Caco-2 (cell line): ENCODE measurements around the gene LHX2. TPM values are rescaled to one million over a fixed set of nuclear protein-coding genes. Genes with fewer than 3 reads are reported as not detected.
A peak's percentile ranks its signal among the peaks of the same experiment; 100 is the strongest.

ENCODE experiments used
- BruUV-seq: library from RNA; stranded (reverse); fragments of 400-500 nt; replicated peaks from 2 replicates; lab custom pipeline; 2021; lab: Mats Ljungman, UMichigan
- CTCF ChIA-PET: fragments of 300-600 bp; sonication (Branson Sonifier 250); formaldehyde crosslinking; loops from one replicate; lab custom pipeline; 2022; ENCODE audit warnings: antibody characterized with exemption; lab: Charles Lee
- POLR2A ChIA-PET: fragments of 300-600 bp; sonication (Branson Sonifier 250); formaldehyde crosslinking; loops from one replicate; lab custom pipeline; 2022; ENCODE audit warnings: antibody characterized with exemption; lab: Charles Lee
- DNase-seq, 2 experiments: peaks; one replicate each; pipeline versions ENCODE4 v3.0.0 to v3.0.0-alpha.2; 2020 to 2022
- H3K27me3 ChIP-seq: replicated peaks from 2 replicates; pipeline ENCODE4 v1.6.0; 2011; ENCODE audit warnings: low read length; ENCODE audit not compliant: control insufficient read depth, insufficient read depth
- H3K36me3 ChIP-seq: 2 replicates; pipeline ENCODE4 v1.5.1; 2011; ENCODE audit warnings: low read length; ENCODE audit not compliant: control insufficient read depth, insufficient read depth
- H3K4me1 ChIP-seq: fragments of 250-450 bp; sonication (Bioruptor Pico); 2 replicates; pipeline ENCODE4 v1.5.1; 2020; ENCODE audit warnings: mild to moderate bottlenecking
- H3K4me3 ChIP-seq: 2 replicates; pipeline ENCODE4 v1.5.1; 2011; ENCODE audit warnings: low read depth, mild to moderate bottlenecking, control low read depth, low read length
- H3K9me3 ChIP-seq: fragments of 250-450 bp; sonication (Bioruptor Pico); 2 replicates; pipeline ENCODE4 v1.5.1; 2020; ENCODE audit warnings: mild to moderate bottlenecking, moderate library complexity
- H3K27ac Mint-ChIP-seq: one replicate; pipeline ENCODE4 v1.8.0; 2022; ENCODE audit warnings: mixed read lengths; ENCODE audit not compliant: unreplicated experiment
- H3K27me3 Mint-ChIP-seq: one replicate; pipeline ENCODE4 v1.8.0; 2022; ENCODE audit warnings: mixed read lengths; ENCODE audit not compliant: insufficient read depth, unreplicated experiment
- H3K36me3 Mint-ChIP-seq: one replicate; pipeline ENCODE4 v1.8.0; 2022; ENCODE audit warnings: mild to moderate bottlenecking, mixed read lengths; ENCODE audit not compliant: insufficient read depth, unreplicated experiment
- H3K4me1 Mint-ChIP-seq: one replicate; pipeline ENCODE4 v1.8.0; 2022; ENCODE audit warnings: low read depth, mixed read lengths; ENCODE audit not compliant: unreplicated experiment
- H3K4me3 Mint-ChIP-seq: one replicate; pipeline ENCODE4 v1.8.0; 2022; ENCODE audit warnings: mild to moderate bottlenecking, moderate library complexity, mixed read lengths; ENCODE audit not compliant: unreplicated experiment
- H3K9me3 Mint-ChIP-seq: one replicate; pipeline ENCODE4 v1.8.0; 2022; ENCODE audit warnings: mixed read lengths; ENCODE audit not compliant: unreplicated experiment
- intact Hi-C: fragments of 100-400 bp; cut with micrococcal nuclease; formaldehyde crosslinking; loops from one replicate; pipeline ENCODE4 v1.10.0; 2022; ENCODE audit not compliant: unreplicated experiment
- total RNA-seq: library from RNA; stranded (reverse); gene quantifications from 2 replicates; pipeline ENCODE4 v1.2.3, GENCODE V29; 2022
- TF ChIP-seq, protein P1 (sequence below), 2 experiments: fragments of 200-600 bp in 1 of 2; IDR thresholded peaks; 1 replicate in 1 of 2; 2 replicates in 1 of 2; pipeline versions ENCODE4 v1.5.1 to v1.8.0; 2011 to 2022; ENCODE audit warnings: antibody characterized with exemption in 1 of 2, control low read depth in 1 of 2, inconsistent platforms in 1 of 2, low read depth in 1 of 2, low read length in 1 of 2, mild to moderate bottlenecking in 1 of 2, moderate library complexity in 1 of 2; ENCODE audit not compliant: insufficient read depth in 1 of 2, severe bottlenecking in 1 of 2, unreplicated experiment in 1 of 2

The LHX2 gene
- total RNA-seq, 1 experiment from 2014 or later: 4.0 TPM

DNA sequence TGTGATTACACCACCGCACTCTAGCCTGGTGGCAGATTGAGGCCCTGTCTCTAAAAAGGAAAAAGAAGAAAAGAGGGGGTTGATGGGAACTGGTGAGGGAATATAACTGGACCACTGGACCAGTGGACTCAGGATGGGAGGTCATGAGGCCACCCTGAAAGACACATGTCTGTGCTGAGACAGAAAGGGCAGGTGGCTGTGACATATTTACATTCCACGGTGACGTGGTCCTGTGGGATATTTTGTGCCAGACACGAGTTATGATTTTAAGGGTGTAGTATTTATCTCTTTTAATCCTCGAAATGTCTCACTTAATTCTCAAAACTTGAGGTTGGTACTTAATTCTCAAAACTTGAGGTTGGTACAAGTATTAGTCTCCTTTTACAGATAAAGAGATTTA is 32.9 kb downstream of the LHX2 start:
- Histone ChIP-seq H3K4me3 (no peak overlapping the region), H3K4me1 (no peaks in the 10 kb centered on the region; the same call in 1 of the 2 replicates), H3K27me3 (no peaks in the 10 kb centered on the region), H3K36me3 (no peaks in the 10 kb centered on the region), H3K9me3 (no peaks in the 10 kb centered on the region)
- BruUV-seq: no TSS peak
- Mint-ChIP-seq H3K27ac (no peak overlapping the region), H3K4me1 (peaks cover 7% of the 10 kb centered on the region), H3K27me3 (peaks cover 3% of the 10 kb centered on the region), H3K9me3 (no peaks in the 10 kb centered on the region), H3K36me3 (no peaks in the 10 kb centered on the region), H3K4me3 (no peak overlapping the region)
- POLR2A ChIA-PET: no interaction called here
- DNase-seq: no peak
- intact Hi-C loops: no loop called here
- CTCF ChIA-PET: no interaction called here
- TF ChIP-seq, protein P1, sequence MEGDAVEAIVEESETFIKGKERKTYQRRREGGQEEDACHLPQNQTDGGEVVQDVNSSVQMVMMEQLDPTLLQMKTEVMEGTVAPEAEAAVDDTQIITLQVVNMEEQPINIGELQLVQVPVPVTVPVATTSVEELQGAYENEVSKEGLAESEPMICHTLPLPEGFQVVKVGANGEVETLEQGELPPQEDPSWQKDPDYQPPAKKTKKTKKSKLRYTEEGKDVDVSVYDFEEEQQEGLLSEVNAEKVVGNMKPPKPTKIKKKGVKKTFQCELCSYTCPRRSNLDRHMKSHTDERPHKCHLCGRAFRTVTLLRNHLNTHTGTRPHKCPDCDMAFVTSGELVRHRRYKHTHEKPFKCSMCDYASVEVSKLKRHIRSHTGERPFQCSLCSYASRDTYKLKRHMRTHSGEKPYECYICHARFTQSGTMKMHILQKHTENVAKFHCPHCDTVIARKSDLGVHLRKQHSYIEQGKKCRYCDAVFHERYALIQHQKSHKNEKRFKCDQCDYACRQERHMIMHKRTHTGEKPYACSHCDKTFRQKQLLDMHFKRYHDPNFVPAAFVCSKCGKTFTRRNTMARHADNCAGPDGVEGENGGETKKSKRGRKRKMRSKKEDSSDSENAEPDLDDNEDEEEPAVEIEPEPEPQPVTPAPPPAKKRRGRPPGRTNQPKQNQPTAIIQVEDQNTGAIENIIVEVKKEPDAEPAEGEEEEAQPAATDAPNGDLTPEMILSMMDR (IDR thresholded peaks at IDR 0.05; ENCODE audit: insufficient read depth in 1 of 2, low read depth in 1 of 2, low read length in 1 of 2, severe bottlenecking in 1 of 2, unreplicated experiment in 1 of 2): no peak

DNA sequence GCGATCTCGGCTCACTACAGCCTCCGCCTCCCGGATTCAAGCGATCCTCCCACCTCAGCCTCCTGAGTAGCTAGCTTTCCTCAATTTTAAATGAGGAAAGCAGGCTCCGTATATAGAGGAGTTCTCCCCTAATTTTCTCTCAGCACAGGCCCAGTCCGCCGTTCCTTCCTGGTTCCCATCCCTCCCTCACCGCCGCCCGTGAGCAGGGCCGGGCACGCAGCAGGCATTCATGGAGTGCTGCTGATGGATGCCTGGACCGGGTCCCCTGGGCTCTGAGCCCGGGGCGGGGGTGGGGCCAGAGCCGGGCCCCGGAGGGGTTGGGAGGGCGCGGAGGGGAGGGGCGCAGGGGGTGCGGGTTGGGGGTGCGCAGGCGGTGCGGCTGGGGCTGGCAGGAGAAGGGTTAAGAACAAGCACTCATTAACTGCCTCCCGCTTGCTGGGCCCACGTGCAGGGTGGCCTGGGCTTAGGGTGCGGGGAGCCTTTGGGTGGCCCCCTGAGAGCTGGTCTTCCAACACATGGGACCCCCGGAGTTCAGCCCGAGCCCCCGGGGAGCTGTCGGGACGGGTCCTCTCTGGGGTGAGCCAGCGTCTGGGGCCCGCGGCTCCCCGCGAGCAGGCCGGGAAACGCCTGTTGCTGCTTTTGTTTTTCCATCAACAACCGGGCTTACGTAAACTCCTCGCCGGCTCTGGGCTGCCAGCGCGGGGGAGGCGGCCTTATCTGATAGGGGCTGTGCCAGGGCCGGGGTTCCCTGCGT is 33.7 kb downstream of the LHX2 start:
- peak overlapping the region; percentile 25 for H3K4me3 ChIP-seq
- ChIA-PET POLR2A (no interaction called here), CTCF (interaction anchor here (0.7 kb wide), 1 partner anchor 70 kb away, joined by 3 read pairs; no protein-coding TSS in a partner anchor)
- Mint-ChIP-seq H3K36me3 (no peaks in the 10 kb centered on the region), H3K4me1 (peaks cover 7% of the 10 kb centered on the region), H3K27ac (no peak overlapping the region), H3K9me3 (no peaks in the 10 kb centered on the region), H3K27me3 (peaks cover 3% of the 10 kb centered on the region), H3K4me3 (no peak overlapping the region)
- no peaks in the 10 kb centered on the region; the same call in 1 of the 2 replicates for H3K4me1 ChIP-seq
- intact Hi-C loops: no loop called here
- TF ChIP-seq, protein P1 (IDR thresholded peaks at IDR 0.05; ENCODE audit: insufficient read depth in 1 of 2, low read depth in 1 of 2, low read length in 1 of 2, severe bottlenecking in 1 of 2, unreplicated experiment in 1 of 2): no peak
- BruUV-seq: no TSS peak
- no peaks in the 10 kb centered on the region for H3K9me3 ChIP-seq
- H3K27me3 ChIP-seq: no peaks in the 10 kb centered on the region
- DNase-seq: no peak
- H3K36me3 ChIP-seq: no peaks in the 10 kb centered on the region

DNA sequence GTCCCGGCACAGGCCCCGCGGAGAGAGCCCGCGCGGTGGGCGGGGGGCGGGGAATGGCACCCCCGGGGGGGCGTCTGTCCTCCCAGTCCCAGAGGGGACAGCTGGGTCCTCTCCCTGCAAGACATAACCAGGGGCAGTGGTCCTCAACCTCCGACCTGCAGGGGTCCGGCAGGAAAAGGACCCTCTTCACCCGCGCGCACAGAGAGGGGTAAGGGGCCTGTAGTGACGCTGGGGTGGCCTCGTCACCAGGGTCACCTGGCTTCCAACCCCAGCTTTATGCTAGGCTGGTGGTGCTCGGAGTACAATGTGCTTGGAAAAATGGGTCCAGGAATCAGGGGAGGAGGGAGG is 34.2 kb downstream of the LHX2 start:
- TF ChIP-seq, protein P1 (IDR thresholded peaks at IDR 0.05; ENCODE audit: insufficient read depth in 1 of 2, low read depth in 1 of 2, low read length in 1 of 2, severe bottlenecking in 1 of 2, unreplicated experiment in 1 of 2): no peak
- H3K9me3 Mint-ChIP-seq: no peaks in the 10 kb centered on the region
- ChIA-PET CTCF (no interaction called here), POLR2A (no interaction called here)
- H3K4me1 Mint-ChIP-seq: peaks cover 7% of the 10 kb centered on the region
- Histone ChIP-seq H3K4me1 (no peaks in the 10 kb centered on the region; the same call in 1 of the 2 replicates), H3K27me3 (no peaks in the 10 kb centered on the region), H3K4me3 (no peak overlapping the region; the same call in 1 of the 2 replicates), H3K36me3 (no peaks in the 10 kb centered on the region), H3K9me3 (no peaks in the 10 kb centered on the region)
- no TSS peak for BruUV-seq
- H3K27me3 Mint-ChIP-seq: peaks cover 3% of the 10 kb centered on the region
- no peak overlapping the region for H3K27ac Mint-ChIP-seq
- no peaks in the 10 kb centered on the region for H3K36me3 Mint-ChIP-seq
- no peak for DNase-seq
- H3K4me3 Mint-ChIP-seq: no peak overlapping the region
- intact Hi-C loops: no loop called here
